Stimulated activated CD4-positive, alpha-beta T cell treated with anti-CD3 and anti-CD28 coated beads, Interleukin-4, amount 100 ng/mL, for 4 hours (primary cell): ENCODE measurements around the gene BCAS3.

Source experiments
- DNase-seq, 2 experiments: peaks; one replicate each; pipeline ENCODE4 v3.0.0-alpha.2; 2020

BCAS3 gene

GRCh38 chr17:61307905-61308886 is 630.5 kb downstream of the BCAS3 start:
- no peak for DNase-seq

- DNase-seq = no peak
Measured at GRCh38 chr17:61309362-61310256, 632.0 kb downstream of the BCAS3 start.

GRCh38 chr17:61310590-61310989 is 632.9 kb downstream of the BCAS3 start:
- no peak for DNase-seq

GRCh38 chr17:61312406-61313295 is 635.0 kb downstream of the BCAS3 start:
- DNase-seq = no peak

- DNase-seq = no peak
Measured at GRCh38 chr17:61313461-61314326, 636.0 kb downstream of the BCAS3 start.

GRCh38 chr17:61314368-61315078 is 636.9 kb downstream of the BCAS3 start:
- no peak for DNase-seq

- no peak for DNase-seq
Measured at GRCh38 chr17:61316633-61317032, 639.0 kb downstream of the BCAS3 start.

GRCh38 chr17:61317779-61318178 is 640.1 kb downstream of the BCAS3 start:
- no peak for DNase-seq

GRCh38 chr17:61318684-61319098 is 641.0 kb downstream of the BCAS3 start:
- DNase-seq = no peak

GRCh38 chr17:61321344-61321743 is 643.7 kb downstream of the BCAS3 start:
- DNase-seq = no peak

GRCh38 chr17:61322325-61323002 is 644.8 kb downstream of the BCAS3 start:
- no peak for DNase-seq

GRCh38 chr17:61323003-61323908 is 645.6 kb downstream of the BCAS3 start:
- DNase-seq = no peak

GRCh38 chr17:61323909-61324868 is 646.5 kb downstream of the BCAS3 start:
- DNase-seq = no peak

- DNase-seq = no peak
Measured at GRCh38 chr17:61324950-61325349, 647.3 kb downstream of the BCAS3 start.

GRCh38 chr17:61325382-61326073 is 647.9 kb downstream of the BCAS3 start:
- DNase-seq = no peak

- DNase-seq = no peak
Measured at GRCh38 chr17:61326330-61326729, 648.7 kb downstream of the BCAS3 start.

GRCh38 chr17:61328351-61328750 is 650.7 kb downstream of the BCAS3 start:
- DNase-seq = no peak
